HepG2 (cell line): Measurements from ENCODE around the gene GPR107. TPM values are rescaled to one million over a fixed set of nuclear protein-coding genes. Genes with fewer than 3 reads are reported as not detected.
A peak's percentile ranks its signal among the peaks of the same experiment; 100 is the strongest.

Source experiments
- ATAC-seq: fragments of 200-7000 bp; cut with Tn5 transposase; 3 replicates; pipeline ENCODE4 v1.9.1; 2020; ENCODE audit warnings: mild to moderate bottlenecking, moderate library complexity
- BruUV-seq: library from RNA; stranded (reverse); fragments of 400-500 nt; replicated peaks from 2 replicates; lab custom pipeline; 2021; lab: Mats Ljungman, UMichigan
- CTCF ChIA-PET: fragments of 300-600 bp; formaldehyde crosslinking; extraction: SDS; loops from one replicate; lab custom pipeline; 2021; ENCODE audit warnings: low total read pairs, inconsistent platforms, low intra/inter-chr PET ratio; lab: Yijun Ruan, JAX
- POLR2A ChIA-PET: fragments of 350-600 bp; sonication (Branson Sonifier 250); formaldehyde crosslinking; loops from one replicate; lab custom pipeline; 2020; ENCODE audit warnings: antibody characterized with exemption, inconsistent platforms; lab: Yijun Ruan, JAX
- DNase-seq: peaks from one replicate; pipeline ENCODE4 v3.0.0-alpha.2; 2015; ENCODE audit warnings: low spot score
- FAIRE-seq: peaks from 3 replicates; lab custom pipeline; 2011; peaks lifted over from hg19 to GRCh38; lab: Jason Lieb, UNC
- H2AFZ ChIP-seq: one replicate; pipeline ENCODE4 v1.6.1; 2011; ENCODE audit warnings: low read length, inconsistent platforms
- H3K27ac ChIP-seq: fragments of 300-600 bp; 3 replicates; pipeline ENCODE4 v1.8.0; 2011; ENCODE audit warnings: mixed run types, mild to moderate bottlenecking, mixed read lengths, low read length, inconsistent platforms; ENCODE audit not compliant: insufficient read depth; ENCODE audit errors: extremely low read length
- H3K27me3 ChIP-seq, 2 experiments: fragments of 200-600 bp in 1 of 2; 2 replicates in 1 of 2; 3 replicates in 1 of 2; pipeline versions ENCODE4 v1.6.0 to v1.8.0; 2011; ENCODE audit warnings: low read length in 2 of 2, mild to moderate bottlenecking in 2 of 2, moderate library complexity in 2 of 2, inconsistent platforms in 1 of 2; ENCODE audit not compliant: insufficient read depth in 2 of 2, control insufficient read depth in 1 of 2
- H3K36me3 ChIP-seq, 2 experiments: fragments of 200-600 bp in 1 of 2; replicated peaks in 1 of 2; 2 replicates in 1 of 2; 3 replicates in 1 of 2; pipeline versions ENCODE4 v1.5.1 to v1.8.0; 2011; ENCODE audit warnings: low read length in 2 of 2, inconsistent platforms in 1 of 2; ENCODE audit not compliant: insufficient read depth in 2 of 2, control insufficient read depth in 1 of 2
- H3K4me1 ChIP-seq: 2 replicates; pipeline ENCODE4 v1.5.1; 2012; ENCODE audit warnings: low read length, inconsistent platforms; ENCODE audit not compliant: insufficient read depth
- H3K4me2 ChIP-seq: 2 replicates; pipeline ENCODE4 v1.6.0; 2011; ENCODE audit warnings: low read depth, low read length, inconsistent platforms
- H3K4me3 ChIP-seq, 3 experiments: fragments of 200-600 bp in 1 of 3; sonication (generic), shearing (Covaris generic) in 1 of 3; replicated peaks in 1 of 3; 2 replicates each; pipeline ENCODE4 v1.5.1; 2011 to 2016; ENCODE audit warnings: low read length in 3 of 3, inconsistent platforms in 2 of 3, low read depth in 2 of 3, mild to moderate bottlenecking in 2 of 3, control low read depth in 1 of 3, mixed read lengths in 1 of 3; ENCODE audit not compliant: insufficient read depth in 1 of 3
- H3K79me2 ChIP-seq: one replicate; pipeline ENCODE4 v1.6.1; 2011; ENCODE audit warnings: low read length, inconsistent platforms; ENCODE audit not compliant: insufficient read depth
- H3K9ac ChIP-seq: 2 replicates; pipeline ENCODE4 v1.6.0; 2011; ENCODE audit warnings: mild to moderate bottlenecking, low read depth, low read length, inconsistent platforms; ENCODE audit not compliant: insufficient read depth
- H3K9me3 ChIP-seq: 2 replicates; pipeline ENCODE4 v1.5.1; 2012; ENCODE audit warnings: mild to moderate bottlenecking, low read length
- H4K20me1 ChIP-seq: 2 replicates; pipeline ENCODE4 v1.6.0; 2011; ENCODE audit warnings: inconsistent platforms, mild to moderate bottlenecking, low read length, moderate library complexity; ENCODE audit not compliant: insufficient read depth
- FOXA1 ChIP-seq, 2 experiments: fragments of 450-650 bp in 1 of 2; sonication (generic) in 1 of 2; formaldehyde crosslinking in 1 of 2; IDR thresholded peaks; 2 replicates each; pipeline versions ENCODE4 v1.4.0 to v1.6.1; 2016 to 2020; ENCODE audit warnings: missing genetic modification reagents in 1 of 2
- ZC3H4 ChIP-seq: sonication (generic); formaldehyde crosslinking; IDR thresholded peaks from 2 replicates; pipeline ENCODE4 v1.4.0; 2020; ENCODE audit warnings: missing genetic modification reagents, borderline replicate concordance
- ZNF407 ChIP-seq: sonication (generic); formaldehyde crosslinking; IDR thresholded peaks from one replicate; pipeline ENCODE4 v1.5.1; 2020; ENCODE audit warnings: mild to moderate bottlenecking, missing genetic modification reagents; ENCODE audit errors: not compliant biosample characterization
- ZNF598 ChIP-seq: sonication (generic); formaldehyde crosslinking; IDR thresholded peaks from 2 replicates; pipeline ENCODE4 v1.5.1; 2020; ENCODE audit warnings: mild to moderate bottlenecking, missing genetic modification reagents, borderline replicate concordance
- WGBS: methylation state at CpG from one replicate; pipeline ENCODE4 v1.1.6; 2017; ENCODE audit warnings: low lambda C conversion rate; 5-methylcytosine and 5-hydroxymethylcytosine counted together
- in situ Hi-C: cut with HindIII; loops from 2 replicates; pipeline ENCODE4 v1.10.0; 2017; ENCODE audit warnings: low pct_unique_long_range_greater_than_20kb; ENCODE audit not compliant: extremely low pct_ligation_motif_present
- intact Hi-C: fragments of 100-400 bp; cut with micrococcal nuclease; formaldehyde crosslinking; loops from one replicate; pipeline ENCODE4 v1.10.0; 2022; ENCODE audit not compliant: unreplicated experiment
- polyA plus RNA-seq, 8 experiments: library from polyadenylated mRNA; depleted of rRNA in 3 of 8; stranded (reverse) in 7 of 8; unstranded in 1 of 8; fragments of >200 nt; fragmentation: Illumina TruSeq in 4 of 8; extraction: Trizol in 4 of 8; gene quantifications; 2 replicates each; pipeline versions ENCODE4 v1.2.1 to v1.2.3, GENCODE V29; 2011 to 2016; ENCODE audit warnings: low read depth in 4 of 8, missing spikeins in 1 of 8, mixed read lengths in 1 of 8; ENCODE audit not compliant: insufficient read depth in 1 of 8
- total RNA-seq, 5 experiments: library from RNA; depleted of rRNA; stranded (reverse); fragments of >200 nt; fragmentation: Illumina TruSeq; extraction: Trizol; gene quantifications; 2 replicates each; pipeline ENCODE4 v1.2.3, GENCODE V29; 2016; ENCODE audit warnings: low read depth in 1 of 5
- TF ChIP-seq, protein P1 (sequence below): sonication (generic); formaldehyde crosslinking; conservative IDR thresholded peaks from 2 replicates; pipeline ENCODE4 v1.8.1; 2023; ENCODE audit warnings: missing genetic modification reagents

The GPR107 gene
- total and polyA plus RNA-seq, 2 of the 13 experiments (the other 11 are each of a cell fraction or from before 2014, with no cell fraction given): 22.5 to 24.4 TPM

DNA sequence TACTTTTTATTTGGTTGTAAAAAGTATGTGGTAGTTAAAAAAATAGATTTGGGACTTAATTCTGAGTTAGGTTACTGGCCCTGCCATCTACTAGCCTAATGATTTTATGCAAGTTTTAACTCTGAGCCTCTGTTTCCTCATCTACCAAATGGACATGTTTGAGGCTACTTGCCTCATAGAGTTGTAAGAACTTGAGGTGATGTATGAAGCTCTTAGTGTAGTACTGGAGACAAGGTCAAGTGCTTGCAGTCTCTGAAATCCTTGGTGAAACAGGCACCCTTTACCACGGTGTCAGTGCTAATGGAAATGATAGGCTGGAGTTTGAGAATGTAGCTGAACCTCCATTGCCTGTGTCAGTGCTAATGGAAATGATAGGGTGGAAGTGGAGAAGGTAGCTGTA lies 15.3 kb downstream of the GPR107 start (continued):
- TF ChIP-seq ZNF407 (CRISPR knock-in tag) (no peak), ZNF598 (CRISPR knock-in tag) (no peak)

DNA sequence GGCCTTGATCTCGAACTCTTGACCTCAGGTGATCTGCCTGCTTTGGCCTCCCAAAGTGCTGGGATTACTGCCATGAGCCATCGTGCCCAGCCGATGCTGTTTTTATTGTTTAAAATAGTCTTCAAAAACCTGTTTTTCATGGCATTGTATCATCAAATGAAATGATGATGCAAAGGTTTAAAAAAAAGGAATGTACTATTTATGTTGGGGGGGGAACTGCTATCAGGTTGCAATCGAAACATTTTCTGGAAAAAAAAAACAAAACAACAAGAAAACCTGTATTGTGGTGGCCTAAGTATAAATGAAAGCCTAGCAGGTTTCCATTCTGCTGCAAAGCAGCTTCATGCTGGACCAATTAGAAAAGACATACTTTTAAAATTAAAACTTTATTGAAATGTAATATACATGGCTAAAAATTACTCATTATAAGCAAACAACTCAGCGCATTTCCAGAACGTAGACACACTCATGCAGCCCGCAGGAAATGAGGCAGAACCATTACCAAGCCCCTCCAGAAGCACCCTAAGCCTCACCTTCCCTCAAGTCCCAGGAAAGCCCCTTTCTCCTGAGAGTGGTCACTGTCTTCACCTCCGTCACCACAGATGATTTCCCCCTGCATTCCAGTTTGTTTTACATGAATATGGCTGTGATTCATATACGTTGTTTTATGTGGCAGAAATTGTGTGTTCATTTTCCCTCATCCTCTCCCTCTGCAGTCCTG lies 19.0 kb downstream of the GPR107 start:
- 95% methylated on average over 9 of the region's 9 CpGs for WGBS
- H3K36me3 ChIP-seq: peaks cover 7 to 21% of the 10 kb centered on the region in 2 experiments
- no peak overlapping the region for H3K9ac ChIP-seq
- H3K4me3 ChIP-seq: no peak overlapping the region
- in situ Hi-C loops: no loop called here
- H2AFZ ChIP-seq: no peak overlapping the region
- H3K4me1 ChIP-seq: peaks cover 30% of the 10 kb centered on the region
- no peak for ATAC-seq
- POLR2A ChIA-PET: no interaction called here
- BruUV-seq: no TSS peak
- TF ChIP-seq, protein P1, sequence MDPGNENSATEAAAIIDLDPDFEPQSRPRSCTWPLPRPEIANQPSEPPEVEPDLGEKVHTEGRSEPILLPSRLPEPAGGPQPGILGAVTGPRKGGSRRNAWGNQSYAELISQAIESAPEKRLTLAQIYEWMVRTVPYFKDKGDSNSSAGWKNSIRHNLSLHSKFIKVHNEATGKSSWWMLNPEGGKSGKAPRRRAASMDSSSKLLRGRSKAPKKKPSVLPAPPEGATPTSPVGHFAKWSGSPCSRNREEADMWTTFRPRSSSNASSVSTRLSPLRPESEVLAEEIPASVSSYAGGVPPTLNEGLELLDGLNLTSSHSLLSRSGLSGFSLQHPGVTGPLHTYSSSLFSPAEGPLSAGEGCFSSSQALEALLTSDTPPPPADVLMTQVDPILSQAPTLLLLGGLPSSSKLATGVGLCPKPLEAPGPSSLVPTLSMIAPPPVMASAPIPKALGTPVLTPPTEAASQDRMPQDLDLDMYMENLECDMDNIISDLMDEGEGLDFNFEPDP: 0 out of 2 replicates have a peak, but pooled peaks have one; percentile 21
- TF ChIP-seq FOXA1 (IDR thresholded peaks at IDR 0.05): no peak
- no peak for TF ChIP-seq FOXA1 (CRISPR knock-in tag; IDR thresholded peaks at IDR 0.05)
- no peak for TF ChIP-seq ZC3H4 (CRISPR knock-in tag)
- TF ChIP-seq, all 625 proteins: peak for 1
- intact Hi-C loops: no loop called here
- H3K27ac ChIP-seq: peak overlapping the region; percentile 46
- no peaks in the 10 kb centered on the region for H3K27me3 ChIP-seq
- DNase-seq: no peak
- no peaks in the 10 kb centered on the region for H4K20me1 ChIP-seq
- CTCF ChIA-PET: no interaction called here
- FAIRE-seq: no peak
- no peak overlapping the region; the same call in 1 of the 2 replicates for H3K4me2 ChIP-seq
- H3K9me3 ChIP-seq: no peaks in the 10 kb centered on the region
- peaks cover 42% of the 10 kb centered on the region for H3K79me2 ChIP-seq
